HCT116 (cell line): ENCODE results near the gene DDB1.

Source experiments
- EZH2 ChIP-seq: fragments of 200-600 bp; sonication (generic); IDR thresholded peaks from 2 replicates; pipeline ENCODE4 v1.6.1; 2017; ENCODE audit warnings: antibody characterized with exemption, mixed run types
- EZH2phosphoT487 ChIP-seq: fragments of 200-600 bp; IDR thresholded peaks from 2 replicates; pipeline ENCODE4 v1.6.1; 2018; ENCODE audit warnings: antibody characterized with exemption, borderline replicate concordance
- FOSL1 ChIP-seq: IDR thresholded peaks from 2 replicates; pipeline ENCODE4 v1.6.1; 2012; ENCODE audit warnings: low read depth
- JUND ChIP-seq: IDR thresholded peaks from 2 replicates; pipeline ENCODE4 v1.6.1; 2012
- POLR2A ChIP-seq: IDR thresholded peaks from 2 replicates; pipeline ENCODE4 v1.7.0; 2011; ENCODE audit warnings: borderline replicate concordance; ENCODE audit not compliant: insufficient read depth, insufficient read length; ENCODE audit errors: extremely low read depth
- ZFX ChIP-seq: fragments of 450-650 bp; IDR thresholded peaks from 2 replicates; pipeline ENCODE4 v1.6.1; 2017
- TF ChIP-seq, protein P1 (sequence below), 3 experiments: fragments of 200-600 bp in 1 of 3; sonication (generic) in 1 of 3; IDR thresholded peaks in 2 of 3; conservative IDR thresholded peaks in 1 of 3; 2 replicates each; pipeline ENCODE4 v1.5.1; 2012 to 2017; ENCODE audit warnings: low read depth in 2 of 3, low read length in 2 of 3, antibody characterized with exemption in 1 of 3, borderline replicate concordance in 1 of 3, control low read depth in 1 of 3, mild to moderate bottlenecking in 1 of 3, mixed read lengths in 1 of 3, mixed run types in 1 of 3, moderate library complexity in 1 of 3; ENCODE audit not compliant: insufficient read depth in 1 of 3

- TF ChIP-seq JUND, result no peak
- TF ChIP-seq, protein P1, sequence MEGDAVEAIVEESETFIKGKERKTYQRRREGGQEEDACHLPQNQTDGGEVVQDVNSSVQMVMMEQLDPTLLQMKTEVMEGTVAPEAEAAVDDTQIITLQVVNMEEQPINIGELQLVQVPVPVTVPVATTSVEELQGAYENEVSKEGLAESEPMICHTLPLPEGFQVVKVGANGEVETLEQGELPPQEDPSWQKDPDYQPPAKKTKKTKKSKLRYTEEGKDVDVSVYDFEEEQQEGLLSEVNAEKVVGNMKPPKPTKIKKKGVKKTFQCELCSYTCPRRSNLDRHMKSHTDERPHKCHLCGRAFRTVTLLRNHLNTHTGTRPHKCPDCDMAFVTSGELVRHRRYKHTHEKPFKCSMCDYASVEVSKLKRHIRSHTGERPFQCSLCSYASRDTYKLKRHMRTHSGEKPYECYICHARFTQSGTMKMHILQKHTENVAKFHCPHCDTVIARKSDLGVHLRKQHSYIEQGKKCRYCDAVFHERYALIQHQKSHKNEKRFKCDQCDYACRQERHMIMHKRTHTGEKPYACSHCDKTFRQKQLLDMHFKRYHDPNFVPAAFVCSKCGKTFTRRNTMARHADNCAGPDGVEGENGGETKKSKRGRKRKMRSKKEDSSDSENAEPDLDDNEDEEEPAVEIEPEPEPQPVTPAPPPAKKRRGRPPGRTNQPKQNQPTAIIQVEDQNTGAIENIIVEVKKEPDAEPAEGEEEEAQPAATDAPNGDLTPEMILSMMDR (IDR thresholded peaks at IDR 0.05 in 2 of 3, conservative IDR thresholded peaks at IDR 0.05 in 1 of 3; ENCODE audit: borderline replicate concordance in 1 of 3, insufficient read depth in 1 of 3, low read depth in 2 of 3, low read length in 2 of 3), result no peak
- no peak for TF ChIP-seq EZH2
- TF ChIP-seq EZH2phosphoT487, result no peak
- no peak for TF ChIP-seq FOSL1
- TF ChIP-seq POLR2A, result no peak
- no peak for TF ChIP-seq ZFX
Measured at GRCh38 chr11:61259363-61259762, 73.5 kb downstream of the DDB1 start.
